HG03175 (cell line): Measurements from ENCODE around the gene HMCN2.

Experiments used
- ATAC-seq: cut with Tn5 transposase; IDR thresholded peaks from one replicate; pipeline ENCODE4 v1.9.1; 2021; ENCODE audit warnings: mild to moderate bottlenecking, moderate library complexity; ENCODE audit not compliant: unreplicated experiment

The HMCN2 gene

DNA sequence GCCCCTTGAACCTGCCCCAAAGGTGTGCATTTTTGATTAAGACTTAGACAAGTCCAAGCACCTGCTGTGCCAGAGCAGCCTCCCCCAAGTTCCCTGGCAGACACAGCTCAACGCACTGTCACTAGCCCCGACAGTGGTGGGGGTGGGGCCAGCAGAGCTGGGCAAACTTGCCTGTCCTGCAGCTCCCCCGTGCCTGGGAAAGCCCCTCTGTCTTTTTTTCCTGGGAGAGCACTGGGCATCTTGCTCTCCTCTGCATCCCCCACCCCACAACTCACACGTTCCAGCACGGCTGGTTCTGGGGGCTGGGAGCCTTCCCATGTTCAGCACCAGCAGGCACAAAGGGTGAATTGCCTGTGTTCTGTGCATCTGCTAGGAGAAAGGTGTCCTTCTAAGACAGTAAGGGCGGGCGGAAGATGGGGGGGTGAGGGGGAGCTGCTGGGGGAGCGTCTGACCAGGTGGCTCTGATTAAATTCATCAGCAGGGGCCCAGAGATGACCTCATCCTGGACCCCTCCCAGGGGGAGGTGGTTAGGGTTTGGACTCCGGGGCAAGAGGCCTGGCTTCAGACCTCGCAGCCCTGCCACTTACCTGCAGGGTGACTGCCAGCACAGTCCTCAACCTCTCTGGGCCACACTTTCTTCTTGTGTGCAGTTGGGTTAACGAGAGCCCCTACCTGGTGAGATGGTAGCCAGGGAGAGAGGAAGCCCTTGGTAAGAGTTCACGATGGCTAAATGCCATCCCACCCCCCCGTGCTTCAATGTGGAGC lies 23.5 kb downstream of the HMCN2 start:
- ATAC-seq, result no peak

DNA sequence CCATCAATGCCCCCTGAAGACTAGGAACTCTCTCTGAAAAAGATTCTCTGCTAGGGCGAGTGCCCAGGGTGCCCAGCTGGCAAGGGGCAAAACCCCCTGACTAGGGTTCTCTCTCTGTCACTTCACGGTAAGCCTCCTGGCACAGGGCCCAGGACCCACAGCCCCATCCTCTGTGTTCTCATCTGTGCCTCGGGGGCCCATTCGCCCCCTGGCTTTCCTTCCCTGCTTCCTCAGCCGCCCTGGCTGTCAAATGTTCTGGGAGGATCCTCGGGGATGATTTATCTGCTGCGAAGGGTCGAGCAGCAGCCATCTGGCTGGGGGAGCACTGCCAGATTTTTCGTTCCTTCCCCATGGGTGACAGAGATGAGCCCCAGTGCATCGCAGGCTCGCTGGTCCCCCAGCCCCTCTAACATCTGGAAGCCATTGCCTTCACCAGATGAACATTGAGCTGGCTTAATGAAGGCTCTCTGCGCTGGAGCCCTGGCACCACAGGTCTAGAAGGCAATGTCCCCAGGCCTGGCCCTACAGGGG lies 24.2 kb downstream of the HMCN2 start:
- no peak for ATAC-seq

DNA sequence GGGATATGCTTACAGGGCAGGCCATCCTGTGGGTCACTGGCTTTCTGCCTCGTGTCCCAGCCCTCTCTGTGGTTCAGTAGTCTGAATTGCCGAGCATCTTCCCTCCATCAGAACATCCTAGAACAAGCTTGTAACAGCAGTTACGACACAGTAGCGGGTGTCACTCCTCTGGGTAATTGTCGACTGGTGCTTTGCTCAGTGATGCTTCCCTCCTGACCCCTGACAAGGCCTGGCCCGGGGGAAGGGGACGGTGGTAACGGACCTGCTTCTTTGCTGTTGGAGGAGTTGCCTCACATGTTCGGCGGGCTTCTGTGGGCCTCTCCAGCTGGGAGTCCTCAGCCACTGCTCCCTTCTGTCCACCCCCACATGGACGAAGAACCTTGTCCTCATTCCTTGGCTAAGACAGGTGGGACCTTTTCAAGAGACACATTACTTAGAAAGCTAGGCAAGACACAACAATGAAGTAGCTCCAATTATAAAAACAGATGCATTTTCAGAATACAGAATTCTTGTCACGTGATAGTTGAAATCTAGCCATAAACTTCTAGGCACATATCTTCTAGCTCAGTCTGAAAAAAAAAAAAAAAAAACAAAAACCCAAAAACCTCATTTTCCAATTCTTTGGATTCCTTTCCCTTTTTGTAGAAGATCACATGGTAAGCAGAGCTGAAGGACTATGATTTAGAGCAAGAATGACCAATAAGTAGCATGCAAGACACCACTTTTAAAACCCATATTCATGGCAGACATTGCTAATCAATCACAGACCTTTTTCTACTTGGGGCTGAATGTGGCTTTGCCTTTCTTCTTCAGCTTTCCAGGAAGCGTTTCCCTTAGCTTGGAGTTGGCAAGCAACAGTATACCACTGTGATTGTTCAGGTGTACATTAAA lies 25.0 kb downstream of the HMCN2 start:
- ATAC-seq, result no peak

DNA sequence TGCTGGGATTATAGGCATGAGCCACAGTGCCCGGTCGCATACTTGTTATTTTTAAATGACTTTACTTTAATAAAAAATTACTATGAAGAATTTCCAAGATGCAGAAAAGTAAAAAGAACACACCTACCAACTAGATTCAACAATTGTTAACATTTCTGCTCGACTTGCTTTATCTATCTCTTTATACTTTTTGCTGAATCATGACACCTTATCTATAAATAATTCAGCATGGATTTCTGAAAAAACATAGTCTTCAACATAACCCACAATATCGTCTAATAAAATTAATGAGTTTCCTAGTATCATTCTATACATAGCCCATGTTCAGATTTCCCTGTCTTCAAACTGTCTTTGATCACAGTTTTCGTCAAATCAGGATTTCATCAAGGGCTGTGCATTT lies 25.9 kb downstream of the HMCN2 start:
- ATAC-seq, result no peak

DNA sequence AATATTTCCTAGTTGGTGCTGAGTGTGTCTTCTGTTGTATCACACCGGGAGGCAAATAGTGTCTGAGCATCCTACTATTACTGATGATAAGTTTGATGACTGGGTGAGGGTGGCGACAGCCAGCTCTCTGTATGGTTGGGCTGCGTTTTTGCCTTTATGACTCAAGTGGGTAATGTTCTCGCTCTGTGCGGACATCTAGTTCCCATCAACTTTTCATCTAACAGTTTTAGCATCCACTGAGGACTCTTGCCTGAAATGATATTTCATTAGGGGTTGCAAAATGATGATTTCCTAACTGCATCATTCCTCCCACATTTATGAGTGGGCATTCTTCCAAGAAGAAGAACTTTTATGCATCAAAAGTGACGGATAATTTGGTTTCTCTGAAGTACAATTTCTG lies 26.5 kb downstream of the HMCN2 start:
- ATAC-seq, result no peak

DNA sequence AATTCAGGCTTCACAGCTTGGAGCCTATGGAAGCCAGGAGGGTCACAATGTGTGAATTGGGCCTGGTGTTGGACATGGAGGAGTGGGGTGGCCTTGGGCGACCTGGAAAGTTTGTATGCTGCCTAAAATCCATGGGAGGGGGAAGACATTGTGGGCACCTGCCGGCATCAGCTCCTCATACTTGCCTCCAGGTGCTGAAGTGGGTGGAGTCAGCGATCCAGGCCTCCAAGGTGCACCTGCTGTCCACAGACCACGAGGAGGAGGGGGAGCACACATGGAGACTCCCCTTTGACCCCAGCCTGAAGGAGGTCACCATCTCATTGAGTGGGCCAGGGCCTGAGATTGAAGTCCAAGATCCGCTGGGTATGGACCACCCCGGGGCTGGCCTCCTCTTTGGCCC lies 29.1 kb downstream of the HMCN2 start:
- ATAC-seq, result no peak

DNA sequence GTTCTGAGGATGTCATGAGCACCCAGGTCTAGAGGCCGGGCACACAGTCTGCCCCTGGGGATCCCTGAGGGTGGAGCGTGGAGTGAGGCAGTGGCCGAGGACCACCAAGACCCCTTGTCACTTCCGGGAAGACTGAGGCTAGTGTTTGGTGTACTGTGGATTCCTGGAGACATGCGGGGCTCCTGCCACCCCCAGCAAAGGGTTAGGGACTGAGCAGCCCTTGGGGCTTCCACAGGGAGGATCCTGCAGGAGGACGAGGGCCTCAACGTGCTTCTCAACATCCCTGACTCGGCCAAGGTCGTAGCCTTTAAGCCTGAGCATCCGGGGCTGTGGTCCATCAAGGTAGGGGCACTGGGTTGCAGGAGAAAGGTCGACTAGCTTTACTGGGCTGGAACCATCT lies 29.9 kb downstream of the HMCN2 start:
- no peak for ATAC-seq

DNA sequence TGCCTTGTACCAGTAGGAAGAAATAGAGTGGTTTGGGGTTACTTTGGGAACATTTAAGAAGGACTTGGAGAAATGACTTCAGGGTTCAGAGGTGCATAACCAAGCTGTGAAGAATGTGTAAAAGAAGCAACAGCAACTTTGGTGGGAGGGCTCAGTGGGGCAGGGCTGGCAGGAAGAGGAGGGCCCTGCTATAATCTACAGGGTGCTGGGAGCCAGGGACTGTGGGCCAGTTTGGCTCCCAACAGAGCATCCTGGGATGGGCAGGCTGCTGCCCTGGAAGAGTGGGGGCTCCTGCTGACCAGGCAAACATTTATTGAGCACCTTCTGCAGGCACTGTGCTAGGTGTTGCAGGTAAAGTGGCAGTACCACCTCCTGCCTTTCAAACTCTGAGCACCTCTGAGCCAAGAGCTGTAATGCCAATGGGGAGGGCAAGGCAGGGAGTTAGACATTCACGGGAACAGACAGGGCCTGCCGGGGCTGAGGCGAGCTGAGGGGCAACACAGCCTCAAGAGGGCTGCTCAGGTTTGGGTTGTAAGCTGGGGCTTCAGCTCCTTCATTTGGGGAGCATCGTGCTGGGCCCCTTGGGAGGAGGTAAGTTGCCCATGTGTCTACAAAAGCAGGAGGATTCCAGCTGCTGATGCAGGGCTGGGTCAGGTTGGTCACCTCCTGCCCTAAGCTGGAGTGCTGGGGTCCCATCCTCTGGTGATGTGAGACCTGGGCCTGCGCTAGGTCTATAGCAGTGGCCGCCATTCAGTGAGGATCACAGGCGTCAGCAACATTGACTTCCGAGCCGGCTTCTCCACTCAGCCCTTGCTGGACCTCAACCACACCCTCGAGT lies 30.6 kb downstream of the HMCN2 start:
- no peak for ATAC-seq

DNA sequence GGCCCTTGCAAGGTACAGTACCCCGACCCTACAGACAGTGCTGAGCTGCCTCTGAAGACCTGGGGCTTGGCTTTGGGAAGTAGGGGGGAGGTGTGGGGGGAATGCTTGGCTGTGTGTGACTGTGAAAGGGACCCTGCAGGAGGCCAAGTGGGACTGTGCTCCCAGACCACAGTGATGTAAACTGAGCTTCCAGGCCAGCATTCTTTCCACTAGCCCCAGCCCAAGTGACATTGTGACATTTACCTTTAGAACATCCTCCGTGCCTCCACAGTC lies 31.2 kb downstream of the HMCN2 start:
- ATAC-seq, result no peak

DNA sequence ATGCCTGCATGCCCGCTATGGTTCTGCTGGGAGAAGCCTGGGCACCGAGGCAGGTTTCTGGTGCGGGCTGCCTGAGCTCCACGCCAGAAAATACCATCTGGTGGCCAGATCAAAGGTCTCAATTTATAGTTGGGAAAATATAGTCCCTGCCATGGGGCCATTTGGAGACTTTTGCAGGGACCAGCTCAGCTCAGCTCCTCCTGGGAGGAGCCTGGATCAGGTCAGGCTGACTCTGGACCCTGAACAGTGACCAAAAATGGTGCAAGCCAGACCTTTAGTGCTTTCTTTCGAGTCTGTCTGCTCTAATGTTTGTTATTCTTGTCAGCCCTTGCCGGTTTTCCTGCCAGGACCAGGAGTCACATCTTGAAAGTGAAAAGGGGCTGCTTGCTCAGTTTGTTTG lies 31.8 kb downstream of the HMCN2 start:
- ATAC-seq, result no peak

DNA sequence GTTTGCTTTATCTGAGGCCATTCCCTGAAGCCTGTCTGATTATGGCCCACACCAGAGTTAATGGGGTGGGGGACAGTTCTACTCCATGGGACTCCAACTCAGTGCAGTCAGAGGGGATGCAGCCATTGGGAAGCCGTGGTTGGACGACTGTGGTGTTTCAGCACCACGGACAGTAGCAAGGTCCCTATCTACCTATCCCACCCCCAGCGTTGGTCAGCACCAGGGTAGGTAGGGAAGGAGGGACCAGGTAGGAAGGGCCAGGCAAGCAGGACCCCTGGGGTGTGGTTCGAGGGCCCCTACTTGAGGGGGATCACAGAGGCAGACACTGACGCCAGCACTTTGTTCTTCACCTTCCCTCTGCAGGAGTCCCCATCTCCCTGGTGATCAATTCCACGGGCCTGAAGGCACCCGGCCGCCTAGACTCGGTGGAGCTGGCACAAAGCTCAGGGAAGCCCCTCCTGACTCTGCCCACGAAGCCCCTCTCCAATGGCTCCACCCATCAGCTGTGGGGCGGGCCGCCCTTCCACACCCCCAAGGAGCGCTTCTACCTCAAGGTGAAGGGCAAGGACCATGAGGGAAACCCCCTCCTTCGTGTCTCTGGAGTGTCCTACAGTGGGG lies 33.2 kb downstream of the HMCN2 start:
- no peak for ATAC-seq

DNA sequence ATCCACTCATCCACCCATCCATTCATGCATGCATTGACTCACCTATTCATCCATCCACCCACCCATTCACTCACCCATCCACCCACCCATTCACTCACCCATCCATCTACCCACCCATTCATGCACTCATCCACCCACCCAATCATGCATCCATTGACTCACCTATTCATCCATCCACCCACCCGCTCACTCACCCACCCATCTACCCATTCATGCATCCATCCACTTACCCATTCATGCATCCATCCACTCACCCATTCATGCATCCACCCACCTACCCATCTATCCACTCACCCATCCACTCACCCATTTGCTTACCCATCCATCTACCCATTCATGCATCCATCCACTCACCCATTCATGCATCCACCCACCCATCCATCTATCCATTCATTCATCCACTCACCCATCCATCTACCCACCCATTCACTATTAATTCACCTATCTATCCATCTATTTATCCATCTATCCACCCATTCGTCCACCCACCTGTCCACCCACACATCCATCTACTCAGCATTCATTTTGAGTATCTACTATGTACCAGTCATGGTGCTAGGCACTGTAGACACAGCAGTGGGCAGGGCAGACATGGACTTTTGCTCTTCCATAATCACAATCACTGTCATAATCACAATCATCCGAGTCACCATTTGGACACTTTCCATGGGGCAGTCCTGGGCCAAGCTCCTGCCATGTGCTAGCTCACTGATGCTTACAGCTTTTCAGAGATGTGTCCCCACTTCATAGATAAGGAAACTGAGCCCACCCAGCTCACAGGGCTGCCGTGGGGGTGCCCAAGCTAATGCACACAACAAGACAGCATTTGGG lies 34.4 kb downstream of the HMCN2 start:
- no peak for ATAC-seq

DNA sequence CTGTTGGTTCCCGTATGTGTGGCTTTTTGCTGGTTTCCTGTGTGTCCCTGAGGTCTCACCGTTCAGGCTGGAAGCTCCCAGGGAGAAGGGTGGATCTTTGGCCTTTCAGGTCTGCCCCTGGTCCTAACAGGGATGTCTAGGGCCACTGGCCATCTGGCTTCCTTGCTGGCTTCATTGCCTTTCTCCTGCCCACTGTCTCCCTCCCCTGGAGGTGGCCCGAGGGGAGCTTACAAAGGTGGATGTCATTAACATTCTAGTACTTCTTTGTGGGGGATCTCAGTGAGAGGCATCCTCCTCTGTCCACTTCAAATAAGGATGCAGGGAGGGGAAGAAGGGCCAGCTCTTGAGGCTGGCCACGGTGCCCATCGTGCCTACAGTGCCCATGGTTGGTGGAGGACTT lies 35.2 kb downstream of the HMCN2 start:
- ATAC-seq, result no peak

DNA sequence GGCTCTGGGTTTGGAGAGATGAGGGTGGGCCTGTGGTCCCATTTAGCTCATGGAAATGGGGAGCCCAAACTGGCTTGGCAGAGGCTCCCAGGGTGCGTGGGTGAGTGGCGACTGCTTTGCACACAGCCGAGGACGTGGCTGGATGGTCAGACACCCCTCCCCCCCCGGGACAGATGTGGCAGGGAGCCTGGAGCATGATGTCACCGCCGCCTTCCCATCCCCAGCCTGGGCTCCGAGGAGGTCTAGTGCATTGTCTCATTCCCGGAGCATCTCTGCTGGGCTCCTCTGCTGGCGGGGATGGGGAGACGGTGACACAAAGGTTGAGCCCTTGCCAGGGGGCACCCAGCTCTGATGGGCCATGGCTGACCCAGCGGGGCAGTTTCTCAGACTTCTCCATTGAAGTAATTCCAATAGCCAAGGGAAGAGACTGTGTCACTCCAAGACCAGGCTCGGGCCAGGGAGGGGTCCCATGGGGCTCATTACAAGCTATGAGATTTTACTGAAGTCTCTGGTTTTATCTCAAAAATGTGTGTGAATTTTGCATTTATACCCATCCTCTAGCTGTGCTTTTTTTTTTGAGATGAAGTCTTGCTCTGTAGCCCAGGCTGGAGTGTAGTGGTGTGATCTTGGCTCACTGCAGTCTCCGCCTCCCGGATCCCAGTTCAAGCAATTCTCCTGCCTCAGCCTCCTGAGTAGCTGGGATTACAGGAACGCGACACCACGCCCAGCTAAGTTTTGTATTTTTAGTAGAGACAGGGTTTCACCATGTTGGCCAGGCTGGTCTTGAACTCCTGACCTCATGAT lies 36.1 kb downstream of the HMCN2 start:
- ATAC-seq, result no peak

DNA sequence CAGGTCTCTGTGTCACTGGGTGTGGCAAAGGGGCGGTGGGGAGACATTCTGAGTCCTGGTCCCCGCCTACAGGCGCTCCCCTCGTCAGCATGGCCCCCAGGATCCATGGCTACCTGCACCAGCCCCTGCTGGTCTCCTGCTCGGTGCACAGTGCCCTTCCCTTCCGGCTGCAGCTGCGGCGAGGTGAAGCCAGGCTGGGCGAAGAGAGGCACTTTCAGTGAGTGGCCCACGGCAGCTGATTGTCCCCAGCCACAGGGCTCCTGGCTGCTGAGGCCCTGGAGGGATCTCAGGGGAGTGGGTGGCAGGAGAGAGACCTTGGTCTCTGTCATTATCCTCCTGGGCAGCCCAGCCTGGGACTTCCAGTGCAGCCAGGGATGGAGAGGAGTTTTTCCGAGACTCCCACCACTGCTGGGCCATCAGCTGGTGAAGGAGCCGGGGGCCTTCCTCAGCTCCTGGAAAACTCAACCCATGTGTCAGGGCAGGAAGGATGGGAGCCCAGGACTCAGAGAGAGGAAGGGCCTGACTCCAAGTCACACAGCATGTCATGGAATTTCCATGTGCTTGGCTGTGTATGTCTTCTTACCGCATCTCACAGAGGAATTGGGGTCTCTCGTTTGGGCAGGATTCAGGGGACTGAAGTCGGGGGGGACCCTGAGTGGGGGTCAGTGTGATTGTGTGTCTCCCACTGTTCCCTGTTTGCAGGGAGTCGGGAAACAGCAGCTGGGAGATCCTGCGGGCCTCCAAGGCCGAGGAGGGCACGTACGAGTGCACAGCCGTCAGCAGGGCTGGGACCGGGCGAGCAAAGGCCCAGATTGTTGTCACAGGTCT lies 37.4 kb downstream of the HMCN2 start:
- no peak for ATAC-seq

DNA sequence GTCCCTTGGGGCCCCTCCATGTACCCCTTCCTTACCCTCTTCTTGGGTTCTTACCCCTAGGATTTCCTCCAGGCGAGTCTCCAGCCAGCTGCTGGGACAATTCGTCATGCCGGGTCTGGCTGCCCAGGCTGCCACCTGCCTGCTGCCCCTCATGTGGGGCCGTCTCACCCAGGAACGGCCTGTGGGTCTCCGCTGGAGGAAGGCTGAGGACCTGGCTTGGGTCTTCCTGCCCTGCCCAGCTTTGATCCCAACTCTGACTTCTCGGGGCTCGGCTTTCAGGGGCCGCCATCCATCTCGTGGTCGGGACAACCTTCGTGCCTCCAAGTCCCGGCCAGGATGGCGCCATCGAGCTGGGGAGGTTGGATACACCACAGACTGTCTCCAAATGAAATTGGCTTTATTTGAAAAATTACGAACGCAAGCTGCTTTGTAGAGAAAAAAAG lies 38.1 kb downstream of the HMCN2 start:
- ATAC-seq, result no peak

DNA sequence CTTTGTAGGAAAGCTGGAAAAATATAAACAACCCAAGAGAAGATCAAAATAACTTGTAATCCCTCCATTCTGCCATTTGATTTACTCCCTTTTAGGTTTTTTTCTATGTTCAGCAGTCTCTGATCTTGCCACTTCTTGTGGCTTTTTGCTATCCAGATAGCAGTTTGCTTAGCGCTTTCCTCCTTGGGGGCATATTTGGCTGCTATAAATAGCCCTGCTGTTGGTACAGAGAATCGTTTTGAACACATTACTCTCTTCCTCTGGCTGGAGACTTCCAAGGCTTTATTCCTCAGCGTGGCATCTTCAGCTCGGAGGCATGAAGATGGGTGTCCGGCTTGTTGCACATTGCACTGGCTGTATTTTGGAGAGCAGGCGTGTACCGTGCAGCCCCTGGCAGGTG lies 38.6 kb downstream of the HMCN2 start:
- no peak for ATAC-seq

DNA sequence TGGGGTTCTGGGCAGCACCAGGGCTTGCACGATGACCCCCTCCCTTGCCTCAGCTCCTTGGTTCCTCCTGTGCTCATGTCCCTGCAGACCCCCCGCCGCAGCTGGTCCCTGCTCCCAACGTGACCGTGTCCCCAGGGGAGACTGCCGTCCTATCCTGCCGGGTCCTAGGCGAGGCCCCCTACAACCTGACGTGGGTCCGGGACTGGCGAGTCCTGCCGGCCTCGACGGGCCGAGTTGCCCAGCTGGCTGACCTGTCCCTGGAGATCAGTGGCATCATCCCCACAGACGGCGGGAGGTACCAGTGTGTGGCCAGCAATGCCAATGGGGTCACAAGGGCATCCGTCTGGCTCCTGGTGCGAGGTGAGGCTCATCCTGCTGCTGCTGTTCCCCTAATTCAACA lies 39.1 kb downstream of the HMCN2 start:
- no peak for ATAC-seq
